Measurements from ENCODE around the gene NUDT3.
"Not testable (repeated sequence)": the region's sequence is repeated elsewhere in the genome, so short reads cannot be mapped to it uniquely, and the experiment has no call there.

The NUDT3 gene

DNA sequence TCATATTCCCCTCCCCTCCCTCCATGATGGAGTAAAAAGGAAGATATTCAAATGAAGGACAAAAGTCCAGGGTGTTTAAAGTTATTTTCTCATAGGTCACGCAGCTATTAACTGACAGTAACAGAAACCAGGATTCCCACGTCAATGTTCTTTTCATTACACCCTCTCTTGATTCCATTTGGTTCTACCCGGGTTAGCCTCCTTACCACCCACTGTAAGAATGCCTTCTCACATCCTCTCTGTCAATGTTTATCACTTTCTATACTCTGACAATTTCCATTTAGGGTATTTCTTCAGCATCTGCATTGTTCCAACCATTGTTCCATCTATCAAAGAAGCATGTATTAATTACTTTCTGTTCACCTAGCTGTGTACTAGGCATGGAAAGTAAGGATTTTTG lies 52.1 kb downstream of the NUDT3 start:
- no peak for FAIRE-seq

DNA sequence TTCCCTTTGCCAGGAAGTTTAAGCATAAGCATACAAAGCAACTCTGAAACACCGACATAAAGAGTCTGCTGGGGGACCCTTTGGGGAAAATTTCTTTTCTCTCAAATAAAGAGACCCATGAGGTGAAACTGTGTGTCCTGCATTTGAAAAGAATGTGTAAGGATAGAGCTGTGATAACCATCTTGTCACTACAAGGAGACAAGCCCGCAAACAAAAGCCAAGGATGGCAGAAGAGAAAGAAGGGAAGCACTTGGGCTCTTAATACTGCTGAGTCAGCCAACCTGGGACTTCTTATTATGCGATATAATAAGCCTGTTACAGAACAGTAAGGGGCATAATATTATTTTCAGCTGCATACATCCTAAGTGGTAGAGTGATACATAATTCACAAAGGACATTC lies 52.5 kb downstream of the NUDT3 start:
- no peak for FAIRE-seq

DNA sequence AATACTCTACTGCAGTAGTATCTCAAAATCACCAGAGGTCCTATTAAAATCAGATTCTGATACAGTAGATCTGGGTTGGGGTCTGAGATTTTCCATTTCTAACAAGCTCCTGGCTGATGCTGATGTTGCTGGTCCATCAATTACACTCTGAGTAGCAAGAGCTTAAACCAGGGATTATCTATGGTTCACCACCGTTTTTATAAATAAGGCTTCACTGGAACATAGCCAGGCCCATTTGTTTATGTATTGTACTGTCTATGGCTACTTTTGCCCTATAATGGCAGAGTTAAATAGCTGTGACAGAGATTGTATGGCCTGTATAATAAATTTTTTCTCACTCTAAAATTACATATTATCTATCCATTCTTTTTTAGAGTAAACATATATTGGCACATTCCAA lies 53.0 kb downstream of the NUDT3 start:
- no peak for FAIRE-seq

DNA sequence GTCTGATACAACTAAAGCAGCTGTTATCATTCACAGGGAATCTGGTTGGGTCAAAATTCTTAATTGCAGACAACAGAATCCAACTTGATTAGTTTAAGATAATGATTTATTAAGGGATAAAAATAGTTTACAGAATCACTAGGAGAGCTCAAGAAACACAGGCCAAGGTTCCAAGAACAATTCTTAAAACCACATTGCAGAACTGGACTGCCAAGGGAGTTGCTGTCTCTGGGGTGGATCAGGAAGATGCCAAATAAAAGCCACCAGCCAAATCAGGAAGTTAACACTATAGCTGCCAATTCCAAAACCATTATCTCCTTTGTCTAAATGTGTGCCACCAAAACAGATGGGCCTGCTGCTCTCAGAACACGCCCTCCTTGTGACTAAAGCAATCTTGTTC lies 53.7 kb downstream of the NUDT3 start:
- FAIRE-seq, result no peak

DNA sequence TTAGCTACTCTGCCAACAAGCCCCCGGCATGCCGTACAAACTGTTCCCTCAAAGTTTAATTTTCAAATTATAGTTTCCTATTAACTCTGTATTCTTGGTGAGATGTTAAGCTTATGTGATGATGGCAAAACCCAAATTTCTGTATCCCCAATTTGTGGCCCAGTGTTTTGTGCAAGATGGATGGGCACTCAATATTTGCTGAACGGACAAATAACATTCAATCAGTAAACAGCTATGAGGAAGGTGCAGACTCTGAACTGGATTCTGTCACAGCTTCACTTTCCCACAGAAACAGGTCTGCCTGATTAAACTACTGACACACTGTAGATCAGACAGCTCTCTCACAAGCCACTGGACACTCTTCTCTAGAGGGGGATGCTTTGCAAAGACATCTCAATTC lies 54.1 kb downstream of the NUDT3 start:
- no peak for FAIRE-seq

DNA sequence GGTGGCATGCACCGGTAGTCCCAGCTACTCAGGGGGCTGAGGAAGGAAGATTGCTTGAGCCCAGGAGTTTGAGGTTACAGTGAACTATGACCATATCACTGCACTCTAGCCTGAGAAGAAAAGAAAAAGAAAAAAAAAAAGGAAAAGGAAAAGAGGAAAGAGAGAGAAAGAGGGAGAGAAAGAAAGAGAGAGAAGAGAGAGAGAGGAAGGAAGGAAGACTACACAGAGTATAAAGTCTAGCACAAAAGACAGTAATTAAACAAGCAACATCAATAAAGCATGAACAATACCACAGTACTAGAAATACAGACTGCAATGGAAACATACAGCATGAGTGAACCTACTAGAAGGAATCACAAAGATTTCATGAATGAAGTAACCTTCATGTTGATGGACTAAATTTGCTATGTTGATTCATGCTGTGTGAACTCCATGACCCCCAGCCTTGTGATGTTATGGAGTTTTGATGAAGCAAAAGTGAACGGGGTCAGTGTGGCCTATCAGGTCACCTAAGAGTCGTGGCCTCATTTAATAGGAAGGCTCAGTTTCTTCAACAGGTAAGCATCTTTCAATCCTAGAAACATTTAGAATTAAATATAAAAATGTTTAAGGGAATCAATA lies 57.6 kb downstream of the NUDT3 start:
- FAIRE-seq, result no peak

DNA sequence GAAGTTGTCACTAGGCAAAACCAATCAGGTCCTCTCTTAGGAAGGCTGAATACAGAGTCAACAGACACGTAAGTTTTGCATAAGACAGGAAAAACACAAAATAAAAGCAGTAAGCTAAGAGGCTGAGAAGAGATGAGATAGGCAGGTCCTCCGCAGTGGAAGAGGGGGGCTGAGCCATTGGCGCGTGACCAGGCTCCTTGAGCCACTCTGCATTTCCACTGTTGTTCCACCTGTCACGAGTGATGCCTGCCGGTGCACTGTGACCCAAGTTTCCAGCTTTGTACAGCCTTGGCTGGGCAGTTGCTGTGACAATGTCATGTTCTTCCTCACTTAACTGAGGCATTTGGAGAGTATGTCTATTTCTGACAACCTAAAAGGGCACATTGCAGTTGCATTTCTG lies 58.6 kb downstream of the NUDT3 start:
- no peak for FAIRE-seq

DNA sequence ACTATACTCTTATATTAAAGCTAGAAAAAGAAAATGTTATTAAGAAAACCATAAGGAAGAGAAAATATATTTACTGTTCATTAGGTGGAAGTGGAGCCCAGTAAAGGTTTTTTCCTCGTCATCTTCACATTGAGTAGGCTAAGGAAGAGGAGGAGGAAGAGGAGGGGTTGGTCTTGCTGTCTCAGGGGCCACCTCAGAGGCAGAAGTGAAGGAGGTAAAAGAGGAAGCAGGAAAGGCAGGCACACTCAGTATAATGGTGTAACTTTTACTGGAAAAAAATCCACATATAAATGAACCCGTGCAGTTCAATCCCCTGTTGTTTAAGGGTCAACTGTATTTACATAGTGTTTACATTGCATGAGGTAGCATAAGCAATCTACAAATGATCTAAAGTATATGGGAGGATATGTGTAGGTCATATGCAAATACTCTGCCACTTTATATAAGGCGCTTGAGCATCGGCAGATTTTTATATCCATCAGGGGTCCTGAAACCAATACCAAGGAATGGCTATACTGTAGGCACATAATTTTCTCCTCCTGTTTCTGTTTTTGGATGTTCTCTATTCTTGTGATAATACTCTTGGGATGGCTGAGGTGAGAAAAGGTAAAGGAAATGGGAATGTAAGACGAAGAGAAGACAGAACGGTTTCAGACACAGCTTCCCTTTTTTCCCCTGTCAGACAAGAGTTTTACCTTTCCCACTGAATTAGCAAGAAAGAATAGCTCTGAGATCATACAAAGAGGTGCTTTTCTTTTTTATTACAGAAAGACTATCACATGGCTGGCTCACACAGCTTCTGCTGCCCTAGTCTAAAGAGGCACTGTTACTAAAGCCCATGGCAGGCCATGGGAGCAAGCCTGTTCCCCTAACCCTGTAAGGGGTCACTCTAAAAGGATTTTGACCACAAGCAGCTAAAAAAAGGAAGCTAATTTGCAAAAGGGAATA lies 59.9 kb downstream of the NUDT3 start:
- no peak for FAIRE-seq

DNA sequence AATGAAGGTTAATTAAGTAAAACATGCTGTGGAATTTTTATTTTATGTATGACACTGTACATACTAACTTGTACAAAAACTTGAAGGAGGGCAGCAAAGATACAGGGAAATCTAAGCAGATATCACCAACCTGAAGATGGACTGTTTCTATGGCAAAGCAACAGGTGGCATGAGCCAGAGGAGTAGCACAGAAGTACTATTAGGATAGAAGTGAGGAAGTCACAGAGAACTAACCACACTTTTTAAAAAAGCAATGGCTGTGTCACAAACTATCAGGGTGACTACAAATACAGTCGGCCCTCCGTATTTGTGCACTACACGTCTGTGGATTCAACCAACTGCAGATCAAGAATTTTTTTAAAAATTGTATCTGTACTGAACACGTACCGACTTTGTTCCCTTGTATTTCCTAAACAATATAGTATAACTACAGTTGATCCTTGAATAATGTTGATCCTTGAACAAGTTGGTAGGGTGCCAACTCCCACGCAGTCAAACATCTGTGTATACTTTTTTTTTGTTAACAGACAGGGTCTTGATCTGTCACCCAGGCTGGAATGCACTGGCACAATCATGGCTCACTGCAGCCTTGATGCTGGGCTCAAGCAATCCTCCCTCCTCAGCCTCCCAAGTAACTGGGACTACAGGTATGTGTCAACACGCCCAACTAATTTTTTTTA lies 61.0 kb downstream of the NUDT3 start:
- FAIRE-seq, result no peak

DNA sequence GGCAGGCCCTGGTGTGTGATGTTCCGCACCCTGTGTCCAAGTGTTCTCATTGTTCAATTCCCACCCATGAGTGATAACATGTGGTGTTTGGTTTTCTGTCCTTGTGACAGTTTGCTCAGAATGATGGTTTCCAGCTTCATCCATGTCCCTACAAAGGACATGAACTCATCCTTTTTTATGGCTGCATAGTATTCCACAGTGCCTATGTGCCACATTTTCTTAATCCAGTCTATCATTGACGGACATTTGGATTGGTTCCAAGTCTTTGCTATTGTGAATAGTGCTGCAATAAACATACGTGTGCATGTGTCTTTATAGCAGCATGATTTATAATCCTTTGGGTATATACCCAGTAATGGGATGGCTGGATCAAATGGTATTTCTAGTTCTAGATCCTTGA lies 62.7 kb downstream of the NUDT3 start:
- FAIRE-seq, result not testable (repeated sequence)

DNA sequence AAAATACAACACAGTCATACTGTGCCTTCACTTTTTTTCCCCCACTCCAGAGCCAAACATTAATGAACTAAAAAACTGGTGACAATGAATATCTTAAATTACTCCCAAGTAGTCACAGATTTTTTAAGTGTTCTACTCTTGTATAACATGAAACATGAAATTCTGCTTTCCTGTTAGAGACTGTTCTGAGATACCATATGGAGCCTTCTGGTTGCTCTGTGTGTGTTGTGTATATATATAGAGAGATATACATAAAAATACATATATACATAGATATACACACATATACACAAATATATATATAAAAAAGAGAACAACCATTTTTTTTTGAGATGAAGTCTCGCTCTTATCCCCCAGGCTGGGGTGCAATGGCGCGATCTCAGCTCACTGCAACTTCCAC lies 63.5 kb downstream of the NUDT3 start:
- FAIRE-seq, result no peak

DNA sequence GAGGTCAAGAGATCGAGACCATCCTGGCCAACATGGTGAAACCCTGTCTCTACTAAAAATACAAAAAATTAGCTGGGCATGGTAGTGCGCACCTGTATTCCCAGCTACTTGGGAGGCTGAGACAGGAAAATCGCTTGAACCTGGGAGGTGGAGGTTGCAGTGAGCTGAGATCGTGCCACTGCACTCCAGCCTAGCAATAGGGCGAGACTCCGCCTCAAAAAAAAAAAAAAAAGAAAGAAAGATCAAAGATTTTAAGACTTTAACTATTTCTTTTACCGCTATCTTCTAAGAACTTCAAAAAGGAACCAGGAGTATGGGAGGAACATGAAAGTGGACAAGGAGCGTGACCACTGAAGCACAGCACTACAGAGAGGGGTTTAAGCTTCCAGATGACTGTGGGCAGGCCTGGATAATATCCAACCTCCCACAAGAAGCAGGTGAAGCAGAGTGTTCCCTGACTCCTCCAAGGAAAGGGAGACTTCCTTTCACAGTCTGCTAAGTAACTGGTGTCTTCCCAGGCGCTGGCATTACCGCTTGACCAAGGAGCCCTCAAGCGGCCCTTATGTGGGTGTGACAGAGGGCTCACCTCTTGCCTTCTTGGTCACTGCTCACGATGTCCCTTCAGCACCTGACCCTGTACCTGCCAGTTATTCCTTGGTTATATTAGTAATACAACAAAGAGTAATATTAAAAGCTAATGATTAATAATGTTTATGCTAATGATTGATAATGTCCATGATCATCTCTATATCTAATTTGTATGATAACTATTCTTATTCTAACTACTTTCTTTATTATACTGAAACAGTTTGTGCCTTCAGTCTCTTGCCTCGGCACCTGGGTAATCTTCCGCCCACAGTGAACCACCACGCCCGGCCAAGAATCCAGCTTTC lies 64.9 kb downstream of the NUDT3 start:
- not testable (repeated sequence) for FAIRE-seq

DNA sequence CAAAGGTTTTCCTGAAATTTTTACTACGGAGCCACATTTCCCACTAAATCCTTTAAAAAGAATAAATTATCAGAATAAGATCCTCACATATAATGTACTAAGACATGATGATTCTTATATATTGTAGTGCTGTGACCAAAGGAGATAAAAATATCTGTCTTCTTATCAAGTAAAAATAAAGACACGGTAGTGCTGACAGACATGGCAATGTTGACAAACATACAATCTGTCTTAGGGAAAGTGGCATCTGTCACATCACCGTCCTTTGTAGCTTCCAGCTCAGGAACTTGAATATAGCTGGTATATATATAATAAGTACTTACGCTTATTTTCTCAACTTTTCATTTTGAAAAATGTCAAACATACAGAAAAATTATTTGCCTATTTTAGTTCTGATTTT lies 66.8 kb downstream of the NUDT3 start:
- no peak for FAIRE-seq

DNA sequence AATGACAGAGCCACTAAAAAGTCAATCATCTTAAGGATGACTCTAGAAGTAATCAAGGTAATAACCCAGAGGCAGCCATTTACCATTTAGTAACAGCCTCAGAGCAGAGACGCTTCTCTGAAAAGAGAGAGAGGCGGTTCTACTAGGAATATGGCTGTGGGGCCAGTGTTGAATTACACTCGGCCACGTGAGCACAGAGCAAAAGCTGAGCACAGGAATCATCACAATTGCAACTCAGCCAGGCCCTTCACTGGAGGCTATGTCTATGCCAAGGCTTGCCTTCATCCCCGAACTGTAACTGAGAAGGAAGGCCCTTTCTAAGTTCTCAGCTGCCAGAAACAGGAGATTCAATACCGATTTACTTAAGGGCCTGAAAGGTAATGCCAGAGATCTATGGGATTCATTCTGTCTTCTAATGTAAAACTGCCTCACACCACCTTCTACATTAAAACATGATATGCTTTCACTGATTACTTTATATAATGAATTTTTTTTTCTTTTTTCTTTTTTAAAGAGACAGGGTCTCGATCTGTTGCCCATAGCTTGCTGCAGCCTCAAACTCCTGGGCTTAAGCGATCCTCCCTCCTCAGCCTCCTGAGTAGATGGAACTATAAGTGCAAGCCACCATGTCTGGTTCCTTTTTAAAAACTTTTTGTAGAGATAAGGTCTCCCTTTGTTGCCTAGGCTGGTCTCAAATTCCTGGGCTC lies 67.6 kb downstream of the NUDT3 start:
- no peak for FAIRE-seq

DNA sequence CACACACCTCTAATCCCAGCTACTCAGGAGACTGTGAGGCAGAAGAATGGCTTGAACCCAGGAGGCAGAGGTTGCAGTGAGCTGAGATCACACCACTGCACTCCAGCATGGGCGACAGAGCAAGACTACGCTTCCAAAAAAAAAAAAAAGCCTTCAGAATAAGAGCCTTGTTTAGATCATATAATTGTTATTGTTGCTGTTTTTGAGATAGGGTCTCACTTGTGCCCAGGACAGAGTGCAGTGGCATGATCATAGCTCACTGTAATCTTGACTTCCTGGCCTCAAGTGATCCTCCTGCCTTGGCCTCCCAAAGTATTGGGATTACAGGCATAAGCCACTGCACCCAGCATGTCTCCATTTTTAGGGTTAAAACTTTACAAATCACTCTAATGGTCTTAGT lies 68.2 kb downstream of the NUDT3 start:
- FAIRE-seq, result not testable (repeated sequence)

DNA sequence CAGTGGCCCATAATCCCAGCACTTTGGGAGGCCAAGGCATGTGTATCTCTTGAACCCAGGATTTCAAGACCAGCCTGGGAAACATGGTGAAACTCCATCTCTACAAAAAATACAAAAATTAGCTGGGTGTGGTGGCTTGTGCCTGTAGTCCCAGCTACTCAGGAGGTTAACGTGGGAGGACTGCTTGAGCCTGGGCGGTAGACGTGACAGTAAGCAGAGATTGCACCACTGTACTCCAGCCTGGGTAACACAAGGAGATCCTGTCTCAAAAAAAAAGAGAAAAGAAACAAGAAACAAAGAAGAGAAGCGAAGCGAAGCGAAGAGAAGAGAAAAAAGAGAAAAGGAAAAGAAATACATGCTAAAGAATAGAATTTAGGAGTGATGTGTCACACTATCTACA lies 69.2 kb downstream of the NUDT3 start:
- FAIRE-seq, result no peak

DNA sequence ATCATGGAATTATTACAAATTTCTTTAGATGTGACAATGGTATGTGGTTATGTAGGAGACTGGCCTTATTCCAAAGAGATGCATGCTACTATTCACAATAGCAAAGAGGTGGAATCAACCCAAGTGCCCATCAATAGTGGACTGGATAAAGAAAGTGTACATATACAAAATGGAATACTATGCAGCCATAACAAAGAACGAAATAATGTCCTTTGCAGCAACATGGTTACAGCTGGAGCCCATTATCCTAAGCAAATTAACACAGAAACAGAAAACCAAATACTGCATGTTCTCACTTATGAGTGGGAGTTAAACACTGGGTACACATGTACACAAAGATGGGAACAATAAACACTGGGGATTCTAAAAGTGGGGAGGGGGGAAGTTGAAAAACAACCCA lies 69.7 kb downstream of the NUDT3 start:
- no peak for FAIRE-seq

DNA sequence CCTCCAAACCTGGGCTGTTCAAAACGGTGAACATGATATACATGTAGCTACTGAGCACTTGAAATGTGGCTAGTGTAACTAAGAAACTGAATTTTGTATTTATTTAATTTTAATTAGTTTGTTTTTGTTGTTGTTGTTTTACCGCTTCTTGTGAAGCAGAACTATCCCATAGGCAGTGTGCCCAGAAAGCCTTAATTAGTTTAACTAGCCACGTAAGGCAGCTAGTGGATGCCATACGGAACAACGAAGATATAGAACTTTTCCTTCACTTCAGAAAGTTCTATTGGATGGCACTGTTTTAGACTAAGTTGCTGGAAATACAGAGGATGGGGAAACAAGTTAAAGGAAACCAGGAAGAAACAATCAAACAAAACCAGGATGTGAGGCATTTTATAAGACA lies 70.6 kb downstream of the NUDT3 start:
- no peak for FAIRE-seq

DNA sequence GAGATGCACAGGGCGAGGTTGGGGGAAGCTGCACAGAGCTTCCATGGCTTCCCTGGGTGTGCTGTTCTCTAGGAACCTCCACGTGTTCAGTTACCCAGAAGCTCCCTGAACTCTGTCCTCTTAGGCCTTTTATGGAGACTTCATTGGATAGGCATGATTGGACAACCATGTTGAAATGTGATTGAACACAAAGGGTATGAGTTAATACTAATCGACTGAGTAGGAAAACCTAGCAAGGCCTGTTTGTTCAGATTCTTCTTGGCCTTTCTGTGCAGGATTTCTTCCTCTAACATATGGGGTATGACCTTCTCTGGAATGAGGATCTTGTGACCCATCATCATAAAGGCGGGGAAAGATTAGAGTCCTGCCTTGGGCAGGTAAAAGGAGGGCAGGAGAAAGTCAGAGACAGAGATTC lies 73.0 kb downstream of the NUDT3 start:
- FAIRE-seq, result no peak

DNA sequence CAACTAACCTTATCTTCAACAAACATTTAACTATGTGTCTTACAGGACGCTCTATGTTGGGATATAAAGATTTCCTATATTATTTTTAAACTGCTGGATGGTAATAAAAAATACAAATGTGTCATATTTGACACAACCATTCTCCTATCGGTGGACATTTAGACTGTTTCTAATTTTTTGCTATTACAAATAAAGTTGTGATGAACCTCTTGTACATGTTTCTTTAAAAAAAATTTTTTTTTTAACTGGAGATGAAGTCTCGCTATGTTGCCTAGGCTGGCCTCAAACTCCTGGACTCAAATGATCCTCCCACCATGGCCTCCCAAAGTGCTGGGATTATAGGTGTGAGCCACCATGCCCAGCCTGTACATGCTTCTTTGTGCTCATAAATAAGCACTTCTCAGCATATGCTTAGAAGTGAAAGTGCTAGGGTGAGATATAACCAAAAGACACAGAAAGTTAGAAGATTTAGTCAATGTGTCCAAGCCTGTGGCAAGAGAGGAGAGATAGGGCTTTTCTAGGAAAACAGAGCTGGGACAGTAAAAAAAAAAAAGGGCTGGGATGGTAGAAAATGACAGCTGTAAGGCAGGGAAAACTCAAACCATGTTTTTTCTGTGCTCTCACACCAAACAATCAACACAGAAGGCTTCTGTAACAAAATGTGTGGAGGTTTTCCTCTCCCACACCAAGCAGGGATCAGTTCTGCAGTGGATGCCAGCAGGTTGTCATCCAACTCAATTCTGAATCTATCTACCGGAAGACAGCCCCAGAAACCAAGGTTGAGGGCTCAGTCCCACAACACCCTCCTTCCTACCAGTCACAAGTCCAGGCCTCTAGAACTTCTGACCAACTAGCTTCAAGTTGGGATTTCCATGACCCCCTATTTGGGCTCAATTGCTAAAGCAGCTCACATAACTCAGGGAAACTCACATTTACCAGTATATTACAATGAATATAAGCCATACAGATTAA lies 73.7 kb downstream of the NUDT3 start:
- FAIRE-seq, result no peak
